HepG2 (cell line): ENCODE data around the gene AGFG1. TPM values are rescaled to one million over a fixed set of nuclear protein-coding genes. Genes with fewer than 3 reads are reported as not detected.

Experiments used
- ATAC-seq: fragments of 200-7000 bp; cut with Tn5 transposase; 3 replicates; pipeline ENCODE4 v1.9.1; 2020; ENCODE audit warnings: mild to moderate bottlenecking, moderate library complexity
- BruUV-seq: library from RNA; stranded (reverse); fragments of 400-500 nt; replicated peaks from 2 replicates; lab custom pipeline; 2021; lab: Mats Ljungman, UMichigan
- CTCF ChIA-PET: fragments of 300-600 bp; formaldehyde crosslinking; extraction: SDS; loops from one replicate; lab custom pipeline; 2021; ENCODE audit warnings: low total read pairs, inconsistent platforms, low intra/inter-chr PET ratio; lab: Yijun Ruan, JAX
- POLR2A ChIA-PET: fragments of 350-600 bp; sonication (Branson Sonifier 250); formaldehyde crosslinking; loops from one replicate; lab custom pipeline; 2020; ENCODE audit warnings: antibody characterized with exemption, inconsistent platforms; lab: Yijun Ruan, JAX
- DNase-seq: peaks from one replicate; pipeline ENCODE4 v3.0.0-alpha.2; 2015; ENCODE audit warnings: low spot score
- FAIRE-seq: peaks from 3 replicates; lab custom pipeline; 2011; peaks lifted over from hg19 to GRCh38; lab: Jason Lieb, UNC
- H2AFZ ChIP-seq: one replicate; pipeline ENCODE4 v1.6.1; 2011; ENCODE audit warnings: low read length, inconsistent platforms
- H3K27ac ChIP-seq: fragments of 300-600 bp; 3 replicates; pipeline ENCODE4 v1.8.0; 2011; ENCODE audit warnings: mixed run types, mild to moderate bottlenecking, mixed read lengths, low read length, inconsistent platforms; ENCODE audit not compliant: insufficient read depth; ENCODE audit errors: extremely low read length
- H3K27me3 ChIP-seq, 2 experiments: fragments of 200-600 bp in 1 of 2; 2 replicates in 1 of 2; 3 replicates in 1 of 2; pipeline versions ENCODE4 v1.6.0 to v1.8.0; 2011; ENCODE audit warnings: low read length in 2 of 2, mild to moderate bottlenecking in 2 of 2, moderate library complexity in 2 of 2, inconsistent platforms in 1 of 2; ENCODE audit not compliant: insufficient read depth in 2 of 2, control insufficient read depth in 1 of 2
- H3K36me3 ChIP-seq, 2 experiments: fragments of 200-600 bp in 1 of 2; replicated peaks in 1 of 2; 2 replicates in 1 of 2; 3 replicates in 1 of 2; pipeline versions ENCODE4 v1.5.1 to v1.8.0; 2011; ENCODE audit warnings: low read length in 2 of 2, inconsistent platforms in 1 of 2; ENCODE audit not compliant: insufficient read depth in 2 of 2, control insufficient read depth in 1 of 2
- H3K4me1 ChIP-seq: 2 replicates; pipeline ENCODE4 v1.5.1; 2012; ENCODE audit warnings: low read length, inconsistent platforms; ENCODE audit not compliant: insufficient read depth
- H3K4me2 ChIP-seq: 2 replicates; pipeline ENCODE4 v1.6.0; 2011; ENCODE audit warnings: low read depth, low read length, inconsistent platforms
- H3K4me3 ChIP-seq, 3 experiments: fragments of 200-600 bp in 1 of 3; sonication (generic), shearing (Covaris generic) in 1 of 3; replicated peaks in 1 of 3; 2 replicates each; pipeline ENCODE4 v1.5.1; 2011 to 2016; ENCODE audit warnings: low read length in 3 of 3, inconsistent platforms in 2 of 3, low read depth in 2 of 3, mild to moderate bottlenecking in 2 of 3, control low read depth in 1 of 3, mixed read lengths in 1 of 3; ENCODE audit not compliant: insufficient read depth in 1 of 3
- H3K79me2 ChIP-seq: one replicate; pipeline ENCODE4 v1.6.1; 2011; ENCODE audit warnings: low read length, inconsistent platforms; ENCODE audit not compliant: insufficient read depth
- H3K9ac ChIP-seq: 2 replicates; pipeline ENCODE4 v1.6.0; 2011; ENCODE audit warnings: mild to moderate bottlenecking, low read depth, low read length, inconsistent platforms; ENCODE audit not compliant: insufficient read depth
- H3K9me3 ChIP-seq: 2 replicates; pipeline ENCODE4 v1.5.1; 2012; ENCODE audit warnings: mild to moderate bottlenecking, low read length
- H4K20me1 ChIP-seq: 2 replicates; pipeline ENCODE4 v1.6.0; 2011; ENCODE audit warnings: inconsistent platforms, mild to moderate bottlenecking, low read length, moderate library complexity; ENCODE audit not compliant: insufficient read depth
- ARNTL ChIP-seq: sonication (generic); formaldehyde crosslinking; IDR thresholded peaks from 2 replicates; pipeline ENCODE4 v1.4.0; 2020; ENCODE audit warnings: mild to moderate bottlenecking, missing genetic modification reagents
- FOXA3 ChIP-seq: IDR thresholded peaks from 2 replicates; pipeline ENCODE4 v1.6.1; 2016; ENCODE audit warnings: missing genetic modification reagents, missing compliant biosample characterization
- KDM2A ChIP-seq: sonication (generic); formaldehyde crosslinking; IDR thresholded peaks from 2 replicates; pipeline ENCODE4 v1.4.0; 2020; ENCODE audit warnings: low read depth, missing genetic modification reagents, borderline replicate concordance
- MED13 ChIP-seq: sonication (generic); formaldehyde crosslinking; IDR thresholded peaks from 2 replicates; pipeline ENCODE4 v1.5.0; 2020; ENCODE audit warnings: missing genetic modification reagents
- MED8 ChIP-seq: sonication (generic); formaldehyde crosslinking; IDR thresholded peaks from 2 replicates; pipeline ENCODE4 v1.8.1; 2023; ENCODE audit warnings: mild to moderate bottlenecking, missing genetic modification reagents; ENCODE audit not compliant: insufficient replicate concordance
- NAIF1 ChIP-seq: sonication (generic); formaldehyde crosslinking; IDR thresholded peaks from 2 replicates; pipeline ENCODE4 v1.5.0; 2020; ENCODE audit warnings: mild to moderate bottlenecking, missing genetic modification reagents, borderline replicate concordance
- RBAK ChIP-seq: sonication (generic); formaldehyde crosslinking; IDR thresholded peaks from 2 replicates; pipeline ENCODE4 v1.5.1; 2020; ENCODE audit warnings: mild to moderate bottlenecking, missing genetic modification reagents
- SMAD1 ChIP-seq: sonication (generic); formaldehyde crosslinking; IDR thresholded peaks from 2 replicates; pipeline ENCODE4 v1.4.0; 2020; ENCODE audit warnings: missing genetic modification reagents, low read depth, mild to moderate bottlenecking, borderline replicate concordance
- SPEN ChIP-seq: sonication (generic); formaldehyde crosslinking; IDR thresholded peaks from 2 replicates; pipeline ENCODE4 v1.5.1; 2020; ENCODE audit warnings: low read depth, mild to moderate bottlenecking, missing genetic modification reagents
- TARDBP ChIP-seq: sonication (generic); formaldehyde crosslinking; IDR thresholded peaks from 2 replicates; pipeline ENCODE4 v1.8.0; 2022; ENCODE audit warnings: mild to moderate bottlenecking, missing genetic modification reagents
- ZC3H4 ChIP-seq: sonication (generic); formaldehyde crosslinking; IDR thresholded peaks from 2 replicates; pipeline ENCODE4 v1.4.0; 2020; ENCODE audit warnings: missing genetic modification reagents, borderline replicate concordance
- ZNF3 ChIP-seq: IDR thresholded peaks from 2 replicates; pipeline ENCODE4 v1.7.0; 2017; ENCODE audit warnings: inconsistent platforms
- ZNF597 ChIP-seq: sonication (generic); formaldehyde crosslinking; IDR thresholded peaks from 2 replicates; pipeline ENCODE4 v1.5.0; 2020; ENCODE audit warnings: missing genetic modification reagents
- ZNF75D ChIP-seq: sonication (generic); formaldehyde crosslinking; IDR thresholded peaks from 2 replicates; pipeline ENCODE4 v1.8.1; 2023; ENCODE audit warnings: missing genetic modification reagents, mild to moderate bottlenecking, borderline replicate concordance
- ZSCAN21 ChIP-seq: sonication (generic); formaldehyde crosslinking; IDR thresholded peaks from 2 replicates; pipeline ENCODE4 v1.8.0; 2022; ENCODE audit warnings: mild to moderate bottlenecking, missing genetic modification reagents, moderate library complexity, borderline replicate concordance
- WGBS: methylation state at CpG from one replicate; pipeline ENCODE4 v1.1.6; 2017; ENCODE audit warnings: low lambda C conversion rate; 5-methylcytosine and 5-hydroxymethylcytosine counted together
- in situ Hi-C: cut with HindIII; loops from 2 replicates; pipeline ENCODE4 v1.10.0; 2017; ENCODE audit warnings: low pct_unique_long_range_greater_than_20kb; ENCODE audit not compliant: extremely low pct_ligation_motif_present
- intact Hi-C: fragments of 100-400 bp; cut with micrococcal nuclease; formaldehyde crosslinking; loops from one replicate; pipeline ENCODE4 v1.10.0; 2022; ENCODE audit not compliant: unreplicated experiment
- polyA plus RNA-seq, 8 experiments: library from polyadenylated mRNA; depleted of rRNA in 3 of 8; stranded (reverse) in 7 of 8; unstranded in 1 of 8; fragments of >200 nt; fragmentation: Illumina TruSeq in 4 of 8; extraction: Trizol in 4 of 8; gene quantifications; 2 replicates each; pipeline versions ENCODE4 v1.2.1 to v1.2.3, GENCODE V29; 2011 to 2016; ENCODE audit warnings: low read depth in 4 of 8, missing spikeins in 1 of 8, mixed read lengths in 1 of 8; ENCODE audit not compliant: insufficient read depth in 1 of 8
- total RNA-seq, 5 experiments: library from RNA; depleted of rRNA; stranded (reverse); fragments of >200 nt; fragmentation: Illumina TruSeq; extraction: Trizol; gene quantifications; 2 replicates each; pipeline ENCODE4 v1.2.3, GENCODE V29; 2016; ENCODE audit warnings: low read depth in 1 of 5
- TF ChIP-seq, protein P1 (sequence below): IDR thresholded peaks from 2 replicates; pipeline ENCODE4 v1.6.1; 2016; ENCODE audit warnings: mild to moderate bottlenecking, missing biosample characterization, missing genetic modification reagents
- TF ChIP-seq, protein P2 (sequence below): sonication (generic); formaldehyde crosslinking; IDR thresholded peaks from 2 replicates; pipeline ENCODE4 v1.4.0; 2020; ENCODE audit warnings: missing genetic modification reagents, borderline replicate concordance

The AGFG1 gene
- total and polyA plus RNA-seq, 2 of the 13 experiments (the other 11 are each of a cell fraction or from before 2014, with no cell fraction given), result 145 to 168 TPM

DNA sequence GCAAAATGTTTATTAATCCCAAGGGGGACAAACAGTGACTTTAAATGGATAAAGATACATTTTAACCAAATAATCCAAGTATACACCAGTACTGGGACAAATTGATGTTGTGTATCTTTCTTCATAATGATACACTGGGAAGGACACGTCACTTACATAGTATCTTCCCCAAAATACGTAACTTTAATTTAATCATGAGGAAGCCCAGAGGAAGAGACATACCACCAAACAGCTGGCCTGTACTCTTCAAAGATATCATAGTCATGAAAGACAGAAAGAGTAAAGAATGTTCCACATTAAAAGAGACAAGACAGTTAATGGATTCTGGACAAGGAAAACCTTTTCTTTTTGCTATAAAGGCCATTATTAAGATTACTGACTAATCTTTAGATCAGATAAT lies 37.1 kb downstream of the AGFG1 start:
- in situ Hi-C loops (no loop called here), intact Hi-C loops (no loop called here)
- Histone ChIP-seq H2AFZ (no peak overlapping the region), H3K27ac (no peak overlapping the region), H3K4me2 (no peak overlapping the region), H3K27me3 (no peaks in the 10 kb centered on the region), H3K4me3 (no peak overlapping the region), H3K36me3 (peaks cover 0 to 1% of the 10 kb centered on the region in 2 experiments; a peak in 4 of 5 replicates), H3K9ac (no peak overlapping the region), H3K9me3 (no peaks in the 10 kb centered on the region), H3K79me2 (peaks cover 98% of the 10 kb centered on the region), H4K20me1 (peaks cover 25% of the 10 kb centered on the region), H3K4me1 (peaks cover 31% of the 10 kb centered on the region)
- FAIRE-seq, result no peak
- ChIA-PET POLR2A (no interaction called here), CTCF (no interaction called here)
- BruUV-seq, result no TSS peak
- no peak for DNase-seq
- ATAC-seq, result no peak
- WGBS, result 97% methylated on average over 2 of the region's 2 CpGs
- TF ChIP-seq ZC3H4 (CRISPR knock-in tag), result no peak
- no peak for TF ChIP-seq RBAK
- no peak for TF ChIP-seq SMAD1 (CRISPR knock-in tag)
- TF ChIP-seq MED13 (CRISPR knock-in tag), result no peak
- TF ChIP-seq ZNF597 (CRISPR knock-in tag), result no peak
- TF ChIP-seq, protein P1, sequence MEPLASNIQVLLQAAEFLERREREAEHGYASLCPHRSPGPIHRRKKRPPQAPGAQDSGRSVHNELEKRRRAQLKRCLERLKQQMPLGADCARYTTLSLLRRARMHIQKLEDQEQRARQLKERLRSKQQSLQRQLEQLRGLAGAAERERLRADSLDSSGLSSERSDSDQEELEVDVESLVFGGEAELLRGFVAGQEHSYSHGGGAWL (CRISPR knock-in tag), result no peak
- TF ChIP-seq FOXA3 (CRISPR knock-in tag), result no peak
- TF ChIP-seq SPEN (CRISPR knock-in tag), result no peak
- no peak for TF ChIP-seq ZSCAN21 (CRISPR knock-in tag)
- no peak for TF ChIP-seq MED8 (CRISPR knock-in tag)
- TF ChIP-seq KDM2A (CRISPR knock-in tag), result no peak
- no peak for TF ChIP-seq ZNF3 (CRISPR knock-in tag)
- no peak for TF ChIP-seq ZNF75D (CRISPR knock-in tag)
- no peak for TF ChIP-seq NAIF1
- TF ChIP-seq, protein P2, sequence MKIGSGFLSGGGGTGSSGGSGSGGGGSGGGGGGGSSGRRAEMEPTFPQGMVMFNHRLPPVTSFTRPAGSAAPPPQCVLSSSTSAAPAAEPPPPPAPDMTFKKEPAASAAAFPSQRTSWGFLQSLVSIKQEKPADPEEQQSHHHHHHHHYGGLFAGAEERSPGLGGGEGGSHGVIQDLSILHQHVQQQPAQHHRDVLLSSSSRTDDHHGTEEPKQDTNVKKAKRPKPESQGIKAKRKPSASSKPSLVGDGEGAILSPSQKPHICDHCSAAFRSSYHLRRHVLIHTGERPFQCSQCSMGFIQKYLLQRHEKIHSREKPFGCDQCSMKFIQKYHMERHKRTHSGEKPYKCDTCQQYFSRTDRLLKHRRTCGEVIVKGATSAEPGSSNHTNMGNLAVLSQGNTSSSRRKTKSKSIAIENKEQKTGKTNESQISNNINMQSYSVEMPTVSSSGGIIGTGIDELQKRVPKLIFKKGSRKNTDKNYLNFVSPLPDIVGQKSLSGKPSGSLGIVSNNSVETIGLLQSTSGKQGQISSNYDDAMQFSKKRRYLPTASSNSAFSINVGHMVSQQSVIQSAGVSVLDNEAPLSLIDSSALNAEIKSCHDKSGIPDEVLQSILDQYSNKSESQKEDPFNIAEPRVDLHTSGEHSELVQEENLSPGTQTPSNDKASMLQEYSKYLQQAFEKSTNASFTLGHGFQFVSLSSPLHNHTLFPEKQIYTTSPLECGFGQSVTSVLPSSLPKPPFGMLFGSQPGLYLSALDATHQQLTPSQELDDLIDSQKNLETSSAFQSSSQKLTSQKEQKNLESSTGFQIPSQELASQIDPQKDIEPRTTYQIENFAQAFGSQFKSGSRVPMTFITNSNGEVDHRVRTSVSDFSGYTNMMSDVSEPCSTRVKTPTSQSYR, result no peak
- TF ChIP-seq ARNTL (CRISPR knock-in tag), result no peak
- no peak for TF ChIP-seq TARDBP (CRISPR knock-in tag)
